SJCRH30 (cell line): ENCODE measurements around the gene MRPS34. TPM values are rescaled to one million over a fixed set of nuclear protein-coding genes. Genes with fewer than 3 reads are reported as not detected.
"Not testable (repeated sequence)": the region's sequence is repeated elsewhere in the genome, so short reads cannot be mapped to it uniquely, and the experiment has no call there.

ENCODE experiments used
- DNase-seq, 2 experiments: peaks; one replicate each; pipeline ENCODE4 v3.0.0-alpha.2; 2015 to 2020
- H3K27ac ChIP-seq: fragments of 250-450 bp; sonication (Bioruptor Pico); 2 replicates; pipeline ENCODE4 v1.5.1; 2020; ENCODE audit warnings: mild to moderate bottlenecking, moderate library complexity
- H3K27me3 ChIP-seq: fragments of 250-450 bp; sonication (Bioruptor Pico); 2 replicates; pipeline ENCODE4 v1.5.1; 2020; ENCODE audit warnings: mild to moderate bottlenecking, moderate library complexity
- H3K36me3 ChIP-seq: fragments of 250-450 bp; sonication (Bioruptor Pico); 2 replicates; pipeline ENCODE4 v1.5.1; 2020; ENCODE audit warnings: mild to moderate bottlenecking, moderate library complexity
- H3K4me1 ChIP-seq: fragments of 250-450 bp; sonication (Bioruptor Pico); 2 replicates; pipeline ENCODE4 v1.5.1; 2020; ENCODE audit warnings: mild to moderate bottlenecking, moderate library complexity
- H3K4me3 ChIP-seq: fragments of 250-450 bp; sonication (Bioruptor Pico); 2 replicates; pipeline ENCODE4 v1.5.1; 2020; ENCODE audit warnings: mild to moderate bottlenecking, moderate library complexity
- H3K9me3 ChIP-seq: fragments of 250-450 bp; sonication (Bioruptor Pico); replicated peaks from 2 replicates; pipeline ENCODE4 v1.5.1; 2020; ENCODE audit warnings: mild to moderate bottlenecking, moderate library complexity
- total RNA-seq: library from RNA; depleted of rRNA; stranded (reverse); fragments of >200 nt; shearing (Covaris generic); gene quantifications from 2 replicates; pipeline ENCODE4 v1.2.3, GENCODE V29; 2014

MRPS34 gene
- total RNA-seq, 1 experiment from 2014 or later: 55.3 TPM

GRCh38 chr16:1745900-1746692 lies 26.8 kb downstream of the MRPS34 start:
- no peaks in the 10 kb centered on the region for H3K9me3 ChIP-seq
- peaks cover 24% of the 10 kb centered on the region for H3K4me1 ChIP-seq
- DNase-seq: peak; percentile 81 to 83
- H3K27ac ChIP-seq: peak overlapping the region; percentile 100
- peak overlapping the region; percentile 21 for H3K4me3 ChIP-seq
- no peaks in the 10 kb centered on the region for H3K27me3 ChIP-seq
- H3K36me3 ChIP-seq: peaks cover 16% of the 10 kb centered on the region

DNA sequence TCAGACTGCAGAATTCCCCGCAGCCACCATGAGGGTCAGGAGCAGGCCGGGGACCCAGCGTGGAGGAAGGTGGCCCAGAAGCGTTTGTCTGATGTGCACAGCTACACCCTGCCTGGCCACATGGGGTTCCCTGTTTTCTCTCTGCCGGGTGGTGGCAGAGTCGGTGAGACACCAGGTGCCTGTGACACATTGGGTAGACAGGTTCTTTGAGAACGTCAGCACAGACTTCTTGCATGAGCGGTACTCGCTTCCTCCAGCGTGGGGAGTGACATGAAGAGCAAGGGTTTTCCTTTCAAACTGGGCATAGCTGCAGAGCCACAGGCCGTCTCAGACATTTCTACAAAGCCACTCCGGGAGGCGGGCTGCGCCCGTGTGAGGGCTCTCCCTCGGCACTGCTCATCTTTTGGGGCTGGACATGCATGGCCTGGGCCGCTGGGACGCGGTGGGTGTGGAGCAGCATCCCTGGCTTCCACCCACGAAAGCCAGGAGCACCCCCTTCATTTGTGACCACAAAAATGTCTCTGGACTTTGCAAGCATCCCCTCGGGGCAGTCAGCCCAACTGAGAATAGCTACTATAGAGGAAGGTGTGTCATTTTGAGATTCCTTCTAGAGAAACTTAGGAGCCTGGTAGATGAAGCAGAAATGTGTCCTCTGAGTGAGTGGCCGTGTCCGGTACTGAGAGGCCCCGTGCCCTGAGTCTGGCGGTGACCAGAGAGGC lies 27.6 kb downstream of the MRPS34 start:
- no peaks in the 10 kb centered on the region for H3K27me3 ChIP-seq
- peaks cover 24% of the 10 kb centered on the region for H3K4me1 ChIP-seq
- H3K36me3 ChIP-seq: peaks cover 14% of the 10 kb centered on the region
- no peaks in the 10 kb centered on the region for H3K9me3 ChIP-seq
- DNase-seq: peak; percentile 66 to 73
- H3K4me3 ChIP-seq: peak overlapping the region; percentile 21
- H3K27ac ChIP-seq: peak overlapping the region; percentile 100

DNA sequence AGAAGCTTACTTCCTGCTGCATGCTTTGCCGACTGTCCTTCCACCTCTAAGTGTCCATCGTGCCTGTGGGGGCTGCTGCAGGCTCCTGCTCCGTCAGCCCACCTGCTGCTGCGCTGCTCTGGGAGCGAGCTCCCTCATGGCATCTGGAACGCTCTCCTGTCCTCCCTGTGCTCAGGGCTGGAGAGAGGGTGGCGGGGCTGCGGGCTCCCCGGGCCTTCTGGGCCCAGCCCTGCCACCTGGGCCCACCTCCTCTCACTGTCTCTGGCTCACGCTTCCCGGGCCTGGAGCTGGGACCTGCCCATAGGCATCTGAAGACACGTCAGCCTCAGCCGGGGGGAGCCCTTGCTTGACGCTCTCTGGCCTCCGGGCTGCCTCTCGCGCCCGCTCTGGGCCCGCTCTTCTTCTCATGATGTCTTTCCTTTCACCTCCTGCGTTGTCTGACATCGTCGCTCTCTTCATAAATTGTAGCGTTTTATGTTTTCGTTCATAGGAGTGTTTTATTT lies 28.5 kb downstream of the MRPS34 start:
- Histone ChIP-seq H3K9me3 (no peaks in the 10 kb centered on the region), H3K27ac (no peak overlapping the region), H3K4me1 (peaks cover 24% of the 10 kb centered on the region), H3K4me3 (no peak overlapping the region), H3K27me3 (no peaks in the 10 kb centered on the region), H3K36me3 (peaks cover 7% of the 10 kb centered on the region)
- DNase-seq: no peak

- H3K4me3 ChIP-seq: no peak overlapping the region
- no peak overlapping the region for H3K27ac ChIP-seq
- H3K36me3 ChIP-seq: peaks cover 4% of the 10 kb centered on the region
- H3K4me1 ChIP-seq: peaks cover 24% of the 10 kb centered on the region
- no peak for DNase-seq
- H3K9me3 ChIP-seq: no peaks in the 10 kb centered on the region
- H3K27me3 ChIP-seq: no peaks in the 10 kb centered on the region
These were observed 29.3 kb downstream of the MRPS34 start for GRCh38 chr16:1743376-1744337.

DNA sequence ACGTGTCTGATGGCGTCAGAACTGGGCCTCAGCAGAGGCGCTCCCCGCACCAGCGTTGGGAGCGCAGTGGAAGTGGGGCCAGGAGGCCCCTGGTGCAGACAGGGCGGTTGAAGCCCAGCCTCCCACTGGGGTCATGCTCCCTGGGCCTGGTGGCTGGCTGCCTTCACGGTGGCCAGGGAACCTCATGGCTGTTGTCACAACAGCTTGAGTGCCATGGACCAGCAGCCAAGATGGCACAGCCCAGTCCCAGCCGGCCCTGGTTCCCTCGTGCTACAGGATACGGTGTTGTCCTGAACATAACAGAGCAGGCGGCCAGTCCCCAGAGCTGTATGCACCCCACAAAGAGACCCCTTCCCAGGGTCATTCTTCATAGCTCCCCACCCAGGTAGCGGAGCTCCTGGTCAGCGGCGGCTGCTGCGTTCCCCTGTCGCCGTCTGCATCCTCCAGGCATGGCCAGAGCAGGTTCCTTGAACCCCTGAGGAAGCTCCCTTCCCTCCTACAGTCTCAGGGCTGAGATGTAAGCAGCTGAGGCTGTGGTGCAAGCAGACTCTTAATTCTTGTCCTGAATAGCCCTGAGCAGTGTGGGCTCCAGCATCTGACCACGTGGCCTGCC lies 31.3 kb downstream of the MRPS34 start:
- no peak for DNase-seq
- no peak overlapping the region for H3K4me3 ChIP-seq
- no peaks in the 10 kb centered on the region for H3K27me3 ChIP-seq
- no peak overlapping the region for H3K27ac ChIP-seq
- H3K4me1 ChIP-seq: peaks cover 18% of the 10 kb centered on the region
- H3K9me3 ChIP-seq: no peaks in the 10 kb centered on the region
- H3K36me3 ChIP-seq: no peaks in the 10 kb centered on the region; the same call in 1 of the 2 replicates

GRCh38 chr16:1740781-1741490 lies 32.0 kb downstream of the MRPS34 start:
- DNase-seq: no peak
- H3K4me1 ChIP-seq: peaks cover 13% of the 10 kb centered on the region
- H3K36me3 ChIP-seq: no peaks in the 10 kb centered on the region; the same call in 1 of the 2 replicates
- no peak overlapping the region for H3K27ac ChIP-seq
- H3K9me3 ChIP-seq: no peaks in the 10 kb centered on the region
- H3K4me3 ChIP-seq: no peak overlapping the region
- H3K27me3 ChIP-seq: no peaks in the 10 kb centered on the region

- Histone ChIP-seq H3K36me3 (no peaks in the 10 kb centered on the region; the same call in 1 of the 2 replicates), H3K4me3 (no peak overlapping the region), H3K4me1 (peaks cover 6% of the 10 kb centered on the region), H3K9me3 (no peaks in the 10 kb centered on the region), H3K27ac (no peak overlapping the region), H3K27me3 (no peaks in the 10 kb centered on the region)
- no peak for DNase-seq
These were observed 32.7 kb downstream of the MRPS34 start for GRCh38 chr16:1740234-1740633.

DNA sequence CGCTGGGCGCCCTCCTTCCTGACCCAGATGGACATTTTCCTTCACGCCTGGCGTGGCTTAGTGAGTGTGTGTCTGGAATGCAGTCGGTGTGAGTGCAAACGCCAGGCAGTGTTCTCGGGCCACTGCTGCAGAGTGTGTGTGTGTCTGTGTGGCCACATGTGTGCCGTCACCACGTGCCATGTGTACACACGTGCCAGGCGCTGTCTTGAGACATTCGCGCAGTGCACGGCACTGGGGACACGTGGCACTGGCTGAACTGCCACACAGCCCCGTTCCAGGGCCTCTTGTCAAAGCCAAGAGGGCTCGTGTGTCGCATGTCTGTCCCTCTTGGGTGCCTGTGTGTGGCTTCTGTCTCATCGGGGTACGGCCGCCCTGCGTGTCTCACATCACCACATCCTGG lies 38.1 kb downstream of the MRPS34 start:
- no peaks in the 10 kb centered on the region for H3K4me1 ChIP-seq
- DNase-seq: no peak
- H3K9me3 ChIP-seq: no peaks in the 10 kb centered on the region
- no peak overlapping the region for H3K27ac ChIP-seq
- H3K4me3 ChIP-seq: no peak overlapping the region
- peaks cover 23% of the 10 kb centered on the region for H3K36me3 ChIP-seq
- H3K27me3 ChIP-seq: no peaks in the 10 kb centered on the region

- Histone ChIP-seq H3K27me3 (no peaks in the 10 kb centered on the region), H3K4me3 (no peak overlapping the region), H3K9me3 (no peaks in the 10 kb centered on the region), H3K27ac (no peak overlapping the region), H3K4me1 (no peaks in the 10 kb centered on the region), H3K36me3 (peaks cover 23% of the 10 kb centered on the region)
- DNase-seq: no peak
These were observed 38.8 kb downstream of the MRPS34 start for GRCh38 chr16:1734123-1734522.

GRCh38 chr16:1732551-1732987 lies 40.4 kb downstream of the MRPS34 start:
- not testable (repeated sequence) for H3K27me3 ChIP-seq, H3K4me3 ChIP-seq, H3K4me1 ChIP-seq, H3K27ac ChIP-seq, H3K9me3 ChIP-seq, DNase-seq
- H3K36me3 ChIP-seq: peaks cover 23% of the 10 kb centered on the region

DNA sequence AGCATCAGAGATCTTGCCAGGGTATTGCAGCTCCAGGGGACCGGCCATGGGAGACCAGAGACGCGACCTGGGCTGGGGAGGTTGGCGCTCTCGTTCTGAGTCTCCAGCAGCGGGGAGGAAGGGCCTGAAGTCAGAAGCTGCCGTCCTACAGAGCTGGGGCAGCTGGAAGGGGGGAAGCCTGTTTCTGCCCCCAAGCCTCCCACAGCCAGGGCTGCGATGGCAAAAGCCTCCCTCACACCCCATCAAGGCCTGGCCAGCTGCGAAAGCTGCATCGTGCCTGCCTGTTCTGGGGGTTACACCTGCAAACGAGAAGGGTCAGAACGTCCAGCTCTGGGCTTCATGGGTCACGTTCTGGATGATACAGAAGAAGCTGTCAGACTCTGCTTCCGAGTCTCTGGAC lies 40.9 kb downstream of the MRPS34 start:
- Histone ChIP-seq H3K4me1 (no peaks in the 10 kb centered on the region), H3K9me3 (no peaks in the 10 kb centered on the region), H3K27ac (no peak overlapping the region), H3K4me3 (no peak overlapping the region), H3K36me3 (peaks cover 23% of the 10 kb centered on the region), H3K27me3 (no peaks in the 10 kb centered on the region)
- no peak for DNase-seq

- H3K4me1 ChIP-seq: no peaks in the 10 kb centered on the region
- H3K36me3 ChIP-seq: peaks cover 23% of the 10 kb centered on the region
- no peaks in the 10 kb centered on the region for H3K9me3 ChIP-seq
- no peak overlapping the region for H3K27ac ChIP-seq
- H3K4me3 ChIP-seq: no peak overlapping the region
- no peak for DNase-seq
- no peaks in the 10 kb centered on the region for H3K27me3 ChIP-seq
These were observed 41.3 kb downstream of the MRPS34 start for GRCh38 chr16:1731603-1732002.

- no peak overlapping the region for H3K4me3 ChIP-seq
- H3K4me1 ChIP-seq: no peaks in the 10 kb centered on the region
- H3K27ac ChIP-seq: no peak overlapping the region
- no peaks in the 10 kb centered on the region for H3K9me3 ChIP-seq
- DNase-seq: no peak
- no peaks in the 10 kb centered on the region for H3K27me3 ChIP-seq
- peaks cover 23% of the 10 kb centered on the region for H3K36me3 ChIP-seq
These were observed 41.9 kb downstream of the MRPS34 start for GRCh38 chr16:1731073-1731472.
